Gastroesophageal sphincter (tissue), 3 donors: ENCODE data around the gene TULP4.

Source experiments
- EP300 ChIP-seq: sonication (generic); formaldehyde crosslinking; IDR thresholded peaks from one replicate; pipeline ENCODE4 v1.6.1; 2017; ENCODE audit warnings: antibody characterized with exemption, mild to moderate bottlenecking
- POLR2A ChIP-seq, 2 donors: fragments of 450-650 bp; IDR thresholded peaks; one replicate each; pipeline ENCODE4 v1.6.1; 2017; ENCODE audit warnings: antibody characterized with exemption in 2 of 2, mild to moderate bottlenecking in 2 of 2, moderate library complexity in 1 of 2
- POLR2AphosphoS5 ChIP-seq: sonication (generic); formaldehyde crosslinking; IDR thresholded peaks from one replicate; pipeline ENCODE4 v1.6.1; 2017; ENCODE audit warnings: antibody characterized with exemption
- TF ChIP-seq, protein P1 (sequence below), 4 experiments: fragments of 200-600 bp in 2 of 4; fragments of 450-650 bp in 2 of 4; sonication (generic) in 1 of 4; IDR thresholded peaks; one replicate each; pipeline ENCODE4 v1.5.1; 2017 to 2019; ENCODE audit warnings: antibody characterized with exemption in 4 of 4, mild to moderate bottlenecking in 2 of 4, moderate library complexity in 2 of 4

DNA sequence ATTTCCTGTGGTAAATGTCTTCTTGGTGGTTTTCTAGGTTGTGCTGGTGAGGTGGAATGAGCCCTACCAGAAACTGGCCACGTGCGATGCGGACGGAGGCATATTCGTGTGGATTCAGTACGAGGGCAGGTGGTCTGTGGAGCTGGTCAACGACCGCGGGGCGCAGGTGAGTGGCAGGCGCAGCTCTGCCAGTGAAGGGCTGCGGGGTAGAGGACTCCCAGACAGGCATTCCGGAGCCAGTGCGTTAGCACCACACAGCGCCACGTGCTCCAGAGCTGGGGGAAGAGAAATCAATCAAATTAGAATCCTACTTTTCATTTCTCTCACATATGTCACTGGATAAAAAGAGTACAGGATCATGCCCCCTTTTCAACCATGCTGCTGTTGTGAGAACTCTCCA is 100.8 kb downstream of the TULP4 start:
- TF ChIP-seq, protein P1, sequence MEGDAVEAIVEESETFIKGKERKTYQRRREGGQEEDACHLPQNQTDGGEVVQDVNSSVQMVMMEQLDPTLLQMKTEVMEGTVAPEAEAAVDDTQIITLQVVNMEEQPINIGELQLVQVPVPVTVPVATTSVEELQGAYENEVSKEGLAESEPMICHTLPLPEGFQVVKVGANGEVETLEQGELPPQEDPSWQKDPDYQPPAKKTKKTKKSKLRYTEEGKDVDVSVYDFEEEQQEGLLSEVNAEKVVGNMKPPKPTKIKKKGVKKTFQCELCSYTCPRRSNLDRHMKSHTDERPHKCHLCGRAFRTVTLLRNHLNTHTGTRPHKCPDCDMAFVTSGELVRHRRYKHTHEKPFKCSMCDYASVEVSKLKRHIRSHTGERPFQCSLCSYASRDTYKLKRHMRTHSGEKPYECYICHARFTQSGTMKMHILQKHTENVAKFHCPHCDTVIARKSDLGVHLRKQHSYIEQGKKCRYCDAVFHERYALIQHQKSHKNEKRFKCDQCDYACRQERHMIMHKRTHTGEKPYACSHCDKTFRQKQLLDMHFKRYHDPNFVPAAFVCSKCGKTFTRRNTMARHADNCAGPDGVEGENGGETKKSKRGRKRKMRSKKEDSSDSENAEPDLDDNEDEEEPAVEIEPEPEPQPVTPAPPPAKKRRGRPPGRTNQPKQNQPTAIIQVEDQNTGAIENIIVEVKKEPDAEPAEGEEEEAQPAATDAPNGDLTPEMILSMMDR (IDR thresholded peaks at IDR 0.05): no peak
- TF ChIP-seq EP300: no peak
- TF ChIP-seq POLR2A (IDR thresholded peaks at IDR 0.05): no peak
- no peak for TF ChIP-seq POLR2AphosphoS5
